ENCODE measurements around the gene RPS6KA5. TPM values are rescaled to one million over a fixed set of nuclear protein-coding genes. Genes with fewer than 3 reads are reported as not detected.

The RPS6KA5 gene
- total RNA-seq, 1 experiment from 2014 or later: 2.6 TPM

DNA sequence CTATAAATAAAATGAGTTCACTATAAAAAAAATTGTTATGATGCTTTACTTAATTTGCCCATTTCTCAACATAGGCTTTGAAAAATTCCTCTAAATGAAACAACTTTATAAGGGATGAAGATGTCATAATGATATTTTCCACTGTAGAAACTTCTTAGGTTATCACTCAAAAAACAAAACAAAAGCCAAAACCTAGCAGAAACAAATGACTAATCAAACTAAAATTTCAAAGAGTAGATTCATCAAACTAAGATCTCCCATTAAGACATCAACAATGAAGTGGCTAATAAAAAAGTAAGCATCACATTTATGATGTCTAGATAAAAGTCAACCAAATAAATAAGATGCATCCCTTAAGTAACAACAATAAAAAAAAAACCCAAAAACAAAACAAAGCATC, 207.3 kb downstream of the RPS6KA5 start:
- Histone ChIP-seq H3K9me3 (ENCODE audit: control insufficient read depth, insufficient read depth, low read depth, low read length) (no peaks in the 10 kb centered on the region), H3K36me3 (ENCODE audit: control insufficient read depth, insufficient read depth, low read length) (no peaks in the 10 kb centered on the region), H3K27me3 (ENCODE audit: control insufficient read depth, insufficient read depth, low read length) (no peaks in the 10 kb centered on the region), H3K27ac (ENCODE audit: low read length) (no peak overlapping the region), H3K4me1 (ENCODE audit: control insufficient read depth, insufficient read depth, low read length) (no peaks in the 10 kb centered on the region), H3K4me3 (ENCODE audit: low read depth in 2 of 2, low read length in 2 of 2) (no peak overlapping the region)
- no peak for DNase-seq (ENCODE audit: low read depth, low spot score)
- in situ Hi-C loops (cut with HindIII; ENCODE audit: low pct_unique_long_range_greater_than_20kb, low sequenced_read_pairs) (no loop called here), intact Hi-C loops (cut with micrococcal nuclease; ENCODE audit: unreplicated experiment) (no loop called here)
- no TSS peak for BruUV-seq (replicated peaks)
- no peak for TF ChIP-seq SIN3A (IDR thresholded peaks at IDR 0.05; ENCODE audit: borderline replicate concordance, insufficient read depth, low read depth, low read length)
- no peak for TF ChIP-seq TCF7L2 (IDR thresholded peaks at IDR 0.05; ENCODE audit: low read depth, low read length)
- TF ChIP-seq, protein P1, sequence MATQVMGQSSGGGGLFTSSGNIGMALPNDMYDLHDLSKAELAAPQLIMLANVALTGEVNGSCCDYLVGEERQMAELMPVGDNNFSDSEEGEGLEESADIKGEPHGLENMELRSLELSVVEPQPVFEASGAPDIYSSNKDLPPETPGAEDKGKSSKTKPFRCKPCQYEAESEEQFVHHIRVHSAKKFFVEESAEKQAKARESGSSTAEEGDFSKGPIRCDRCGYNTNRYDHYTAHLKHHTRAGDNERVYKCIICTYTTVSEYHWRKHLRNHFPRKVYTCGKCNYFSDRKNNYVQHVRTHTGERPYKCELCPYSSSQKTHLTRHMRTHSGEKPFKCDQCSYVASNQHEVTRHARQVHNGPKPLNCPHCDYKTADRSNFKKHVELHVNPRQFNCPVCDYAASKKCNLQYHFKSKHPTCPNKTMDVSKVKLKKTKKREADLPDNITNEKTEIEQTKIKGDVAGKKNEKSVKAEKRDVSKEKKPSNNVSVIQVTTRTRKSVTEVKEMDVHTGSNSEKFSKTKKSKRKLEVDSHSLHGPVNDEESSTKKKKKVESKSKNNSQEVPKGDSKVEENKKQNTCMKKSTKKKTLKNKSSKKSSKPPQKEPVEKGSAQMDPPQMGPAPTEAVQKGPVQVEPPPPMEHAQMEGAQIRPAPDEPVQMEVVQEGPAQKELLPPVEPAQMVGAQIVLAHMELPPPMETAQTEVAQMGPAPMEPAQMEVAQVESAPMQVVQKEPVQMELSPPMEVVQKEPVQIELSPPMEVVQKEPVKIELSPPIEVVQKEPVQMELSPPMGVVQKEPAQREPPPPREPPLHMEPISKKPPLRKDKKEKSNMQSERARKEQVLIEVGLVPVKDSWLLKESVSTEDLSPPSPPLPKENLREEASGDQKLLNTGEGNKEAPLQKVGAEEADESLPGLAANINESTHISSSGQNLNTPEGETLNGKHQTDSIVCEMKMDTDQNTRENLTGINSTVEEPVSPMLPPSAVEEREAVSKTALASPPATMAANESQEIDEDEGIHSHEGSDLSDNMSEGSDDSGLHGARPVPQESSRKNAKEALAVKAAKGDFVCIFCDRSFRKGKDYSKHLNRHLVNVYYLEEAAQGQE (IDR thresholded peaks at IDR 0.05; ENCODE audit: insufficient read depth in 1 of 2, low read depth in 2 of 2, low read length in 1 of 2): no peak
- TF ChIP-seq, protein P2, sequence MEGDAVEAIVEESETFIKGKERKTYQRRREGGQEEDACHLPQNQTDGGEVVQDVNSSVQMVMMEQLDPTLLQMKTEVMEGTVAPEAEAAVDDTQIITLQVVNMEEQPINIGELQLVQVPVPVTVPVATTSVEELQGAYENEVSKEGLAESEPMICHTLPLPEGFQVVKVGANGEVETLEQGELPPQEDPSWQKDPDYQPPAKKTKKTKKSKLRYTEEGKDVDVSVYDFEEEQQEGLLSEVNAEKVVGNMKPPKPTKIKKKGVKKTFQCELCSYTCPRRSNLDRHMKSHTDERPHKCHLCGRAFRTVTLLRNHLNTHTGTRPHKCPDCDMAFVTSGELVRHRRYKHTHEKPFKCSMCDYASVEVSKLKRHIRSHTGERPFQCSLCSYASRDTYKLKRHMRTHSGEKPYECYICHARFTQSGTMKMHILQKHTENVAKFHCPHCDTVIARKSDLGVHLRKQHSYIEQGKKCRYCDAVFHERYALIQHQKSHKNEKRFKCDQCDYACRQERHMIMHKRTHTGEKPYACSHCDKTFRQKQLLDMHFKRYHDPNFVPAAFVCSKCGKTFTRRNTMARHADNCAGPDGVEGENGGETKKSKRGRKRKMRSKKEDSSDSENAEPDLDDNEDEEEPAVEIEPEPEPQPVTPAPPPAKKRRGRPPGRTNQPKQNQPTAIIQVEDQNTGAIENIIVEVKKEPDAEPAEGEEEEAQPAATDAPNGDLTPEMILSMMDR (IDR thresholded peaks at IDR 0.05): no peak
- TF ChIP-seq POLR2AphosphoS5 (IDR thresholded peaks at IDR 0.05; ENCODE audit: low read depth, low read length): no peak
- ChIA-PET CTCF (no interaction called here), POLR2A (no interaction called here)
- no peak for ATAC-seq

DNA sequence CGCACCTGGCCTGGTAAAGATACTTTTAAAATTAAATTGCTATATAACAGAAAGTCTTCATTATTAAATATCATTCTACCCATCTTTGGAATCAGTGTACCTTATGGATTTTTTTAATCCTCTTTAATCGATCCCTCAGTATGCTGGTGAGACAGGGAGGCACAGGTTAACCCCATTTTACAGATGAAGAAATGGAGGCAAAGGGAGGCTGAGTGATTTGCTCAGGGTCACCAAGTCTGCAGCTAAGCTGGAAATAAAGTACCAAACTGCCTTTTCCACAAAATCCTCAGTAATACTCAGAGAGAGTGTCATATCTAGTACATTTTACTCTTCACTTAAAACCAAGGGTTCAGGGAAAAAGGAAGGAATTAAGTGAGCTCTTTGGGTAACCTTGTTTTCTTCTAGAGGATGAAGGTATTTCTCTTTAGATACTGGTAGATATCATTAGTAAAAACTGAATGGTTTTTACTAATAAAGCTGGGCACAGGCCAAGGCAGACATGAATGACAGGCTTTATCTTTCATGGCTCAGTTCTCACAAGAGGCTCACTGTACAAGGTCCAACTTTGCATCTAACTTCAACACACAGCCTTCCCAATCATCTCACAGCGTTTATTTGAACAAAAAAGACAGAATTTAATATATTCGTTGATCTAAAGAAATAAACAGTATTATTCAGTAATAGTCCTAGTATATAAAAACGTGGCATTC, 209.0 kb downstream of the RPS6KA5 start:
- POLR2A ChIA-PET: interaction anchor here (0.6 kb wide), 1 partner anchor 33 kb away, joined by 4 read pairs; no protein-coding TSS in a partner anchor

More for the DNA sequence above, 209.0 kb downstream of the RPS6KA5 start:
- H3K27me3 ChIP-seq (ENCODE audit: control insufficient read depth, insufficient read depth, low read length): no peaks in the 10 kb centered on the region
- H3K4me1 ChIP-seq (ENCODE audit: control insufficient read depth, insufficient read depth, low read length): no peaks in the 10 kb centered on the region
- TF ChIP-seq SIN3A (IDR thresholded peaks at IDR 0.05; ENCODE audit: borderline replicate concordance, insufficient read depth, low read depth, low read length): no peak
- TF ChIP-seq, protein P1 (IDR thresholded peaks at IDR 0.05; ENCODE audit: insufficient read depth in 1 of 2, low read depth in 2 of 2, low read length in 1 of 2): no peak
- TF ChIP-seq, protein P2 (IDR thresholded peaks at IDR 0.05): no peak
- no peak for TF ChIP-seq TCF7L2 (IDR thresholded peaks at IDR 0.05; ENCODE audit: low read depth, low read length)
- TF ChIP-seq POLR2AphosphoS5 (IDR thresholded peaks at IDR 0.05; ENCODE audit: low read depth, low read length): no peak
- intact Hi-C loops (cut with micrococcal nuclease; ENCODE audit: unreplicated experiment): no loop called here
- no peak for DNase-seq (ENCODE audit: low read depth, low spot score)
- no peaks in the 10 kb centered on the region for H3K36me3 ChIP-seq (ENCODE audit: control insufficient read depth, insufficient read depth, low read length)
- BruUV-seq (replicated peaks): no TSS peak
- no peaks in the 10 kb centered on the region for H3K9me3 ChIP-seq (ENCODE audit: control insufficient read depth, insufficient read depth, low read depth, low read length)
- in situ Hi-C loops (cut with HindIII; ENCODE audit: low pct_unique_long_range_greater_than_20kb, low sequenced_read_pairs): no loop called here
- ATAC-seq: no peak
- CTCF ChIA-PET: no interaction called here
- no peak overlapping the region for H3K4me3 ChIP-seq (ENCODE audit: low read depth in 2 of 2, low read length in 2 of 2)
- peak overlapping the region; percentile 54 for H3K27ac ChIP-seq (ENCODE audit: low read length)
